ENCODE data around the gene HID1.

DNA sequence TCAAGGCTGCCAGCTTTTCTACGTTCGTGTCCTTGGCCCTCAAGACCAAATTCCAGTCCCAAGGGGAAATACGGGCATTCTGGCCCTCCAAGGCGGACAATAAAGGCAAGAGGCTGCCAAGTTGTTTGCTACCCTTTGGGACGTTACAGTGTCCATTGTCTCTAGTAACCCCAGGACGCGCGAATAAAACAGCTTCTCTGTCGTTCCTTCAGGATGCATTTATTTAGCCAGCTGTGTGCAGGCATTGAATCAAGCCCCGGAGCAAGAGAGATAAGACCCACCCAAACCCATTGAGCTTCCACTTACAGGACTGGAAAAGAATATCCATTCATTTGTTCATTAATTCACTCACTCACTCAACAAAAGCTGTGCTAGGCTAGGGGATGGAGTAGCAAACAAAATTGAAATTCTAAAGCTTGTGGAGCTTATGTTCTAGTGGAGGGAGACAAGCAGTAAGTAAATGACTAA lies 40.6 kb upstream of the HID1 start:
- no peak for TF ChIP-seq SUZ12 (IDR thresholded peaks at IDR 0.05; ENCODE audit: extremely low read depth, insufficient read depth, insufficient read length)
- TF ChIP-seq ZNF274 (IDR thresholded peaks at IDR 0.05; ENCODE audit: low read depth, low read length): no peak
- no peak for TF ChIP-seq YY1 (IDR thresholded peaks at IDR 0.05; ENCODE audit: insufficient read depth, insufficient read length)
